H9 (cell line): ENCODE data around the gene ADCY4. TPM values are rescaled to one million over a fixed set of nuclear protein-coding genes. Genes with fewer than 3 reads are reported as not detected.

Experiments used
- DNase-seq: peaks from one replicate; pipeline ENCODE4 v3.0.0-alpha.2; 2017
- H2AFZ ChIP-seq: one replicate; pipeline ENCODE4 v1.6.1; 2013; ENCODE audit warnings: mild to moderate bottlenecking, low read length, control low read depth, moderate library complexity
- H2AK5ac ChIP-seq: 2 replicates; pipeline ENCODE4 v1.6.1; 2013; ENCODE audit warnings: low read length, control low read depth, mixed read lengths; ENCODE audit not compliant: insufficient read length
- H2BK120ac ChIP-seq: one replicate; pipeline ENCODE4 v1.6.1; 2013; ENCODE audit warnings: low read depth, mild to moderate bottlenecking, low read length, control low read depth, inconsistent platforms; ENCODE audit not compliant: poor library complexity, severe bottlenecking
- H2BK12ac ChIP-seq: 2 replicates; pipeline ENCODE4 v1.6.1; 2013; ENCODE audit warnings: low read length, control low read depth, mixed read lengths, low read depth; ENCODE audit not compliant: insufficient read length
- H2BK15ac ChIP-seq: 2 replicates; pipeline ENCODE4 v1.6.1; 2013; ENCODE audit warnings: low read depth, low read length, control low read depth
- H2BK20ac ChIP-seq: one replicate; pipeline ENCODE4 v1.6.1; 2013; ENCODE audit warnings: low read depth, mild to moderate bottlenecking, low read length, control low read depth, inconsistent platforms; ENCODE audit not compliant: poor library complexity, severe bottlenecking
- H2BK5ac ChIP-seq: 2 replicates; pipeline ENCODE4 v1.6.1; 2013; ENCODE audit warnings: low read length, control low read depth, mixed read lengths; ENCODE audit not compliant: insufficient read length
- H3K14ac ChIP-seq: 2 replicates; pipeline ENCODE4 v1.6.1; 2013; ENCODE audit warnings: low read length, control low read depth; ENCODE audit not compliant: insufficient read depth
- H3K18ac ChIP-seq: 2 replicates; pipeline ENCODE4 v1.6.1; 2013; ENCODE audit warnings: low read depth, mild to moderate bottlenecking, mixed read lengths, low read length, control low read depth; ENCODE audit not compliant: insufficient read length
- H3K23ac ChIP-seq: 2 replicates; pipeline ENCODE4 v1.6.1; 2013; ENCODE audit warnings: low read length, control low read depth, mixed read lengths, low read depth; ENCODE audit not compliant: insufficient read length
- H3K23me2 ChIP-seq: 2 replicates; pipeline ENCODE4 v1.6.1; 2013; ENCODE audit warnings: low read depth, mild to moderate bottlenecking, mixed read lengths, low read length, control low read depth; ENCODE audit not compliant: insufficient read length, poor library complexity, severe bottlenecking
- H3K27ac ChIP-seq: 2 replicates; pipeline ENCODE4 v1.5.1; 2013; ENCODE audit warnings: low read length, control low read depth, mixed read lengths, low read depth; ENCODE audit not compliant: insufficient read length
- H3K27me3 ChIP-seq: 2 replicates; pipeline ENCODE4 v1.6.1; 2013; ENCODE audit warnings: low read length, control low read depth, inconsistent platforms; ENCODE audit not compliant: insufficient read depth
- H3K4ac ChIP-seq: 2 replicates; pipeline ENCODE4 v1.6.1; 2013; ENCODE audit warnings: low read depth, mild to moderate bottlenecking, control low read depth, inconsistent platforms, low read length, moderate library complexity
- H3K4me1 ChIP-seq: 2 replicates; pipeline ENCODE4 v1.6.1; 2013; ENCODE audit warnings: low read length, control low read depth, inconsistent platforms; ENCODE audit not compliant: insufficient read depth
- H3K4me2 ChIP-seq: 2 replicates; pipeline ENCODE4 v1.6.1; 2013; ENCODE audit warnings: low read length, control low read depth, mixed read lengths; ENCODE audit not compliant: insufficient read length, insufficient read depth
- H3K56ac ChIP-seq: 2 replicates; pipeline ENCODE4 v1.6.1; 2013; ENCODE audit warnings: low read depth, mild to moderate bottlenecking, mixed read lengths, low read length, control low read depth; ENCODE audit not compliant: insufficient read length
- H3K79me1 ChIP-seq: 2 replicates; pipeline ENCODE4 v1.6.1; 2013; ENCODE audit warnings: low read depth, mild to moderate bottlenecking, moderate library complexity, low read length, control low read depth, inconsistent platforms; ENCODE audit not compliant: insufficient read depth, poor library complexity, severe bottlenecking
- H3K79me2 ChIP-seq: 2 replicates; pipeline ENCODE4 v1.6.1; 2013; ENCODE audit warnings: low read length, control low read depth, inconsistent platforms; ENCODE audit not compliant: insufficient read depth
- H3K9ac ChIP-seq: 2 replicates; pipeline ENCODE4 v1.6.1; 2013; ENCODE audit warnings: low read length, control low read depth, mixed read lengths; ENCODE audit not compliant: insufficient read length; ENCODE audit errors: extremely low read depth
- H3K9me3 ChIP-seq: one replicate; pipeline ENCODE4 v1.6.1; 2013; ENCODE audit warnings: low read depth, low read length, inconsistent platforms; ENCODE audit not compliant: control insufficient read depth
- H3T11ph ChIP-seq: one replicate; pipeline ENCODE4 v1.6.1; 2013; ENCODE audit warnings: mild to moderate bottlenecking, low read length, control low read depth, inconsistent platforms
- H4K20me1 ChIP-seq: one replicate; pipeline ENCODE4 v1.6.1; 2013; ENCODE audit not compliant: control insufficient read depth, insufficient read length, insufficient read depth
- H4K5ac ChIP-seq: 2 replicates; pipeline ENCODE4 v1.6.1; 2013; ENCODE audit warnings: low read depth, mild to moderate bottlenecking, mixed read lengths, low read length, control low read depth; ENCODE audit not compliant: insufficient read length
- H4K8ac ChIP-seq: replicated peaks from 2 replicates; pipeline ENCODE4 v1.6.1; 2013; ENCODE audit warnings: low read length, control low read depth, mixed read lengths, low read depth; ENCODE audit not compliant: insufficient read length
- H4K91ac ChIP-seq: 2 replicates; pipeline ENCODE4 v1.6.1; 2013; ENCODE audit warnings: low read depth, mild to moderate bottlenecking, moderate library complexity, mixed read lengths, low read length, control low read depth; ENCODE audit not compliant: insufficient read length
- H3K27ac Mint-ChIP-seq, 3 experiments: 2 replicates in 2 of 3; 3 replicates in 1 of 3; pipeline ENCODE4 v1.8.0; 2020 to 2021; ENCODE audit warnings: mixed read lengths in 3 of 3, mild to moderate bottlenecking in 1 of 3, moderate library complexity in 1 of 3
- H3K27me3 Mint-ChIP-seq: 2 replicates; pipeline ENCODE4 v1.8.0; 2021; ENCODE audit warnings: low read depth, mild to moderate bottlenecking, moderate library complexity, mixed read lengths
- H3K36me3 Mint-ChIP-seq, 3 experiments: 2 replicates in 2 of 3; 3 replicates in 1 of 3; pipeline ENCODE4 v1.8.0; 2020 to 2021; ENCODE audit warnings: low read depth in 3 of 3, mixed read lengths in 3 of 3; ENCODE audit not compliant: insufficient read depth in 1 of 3
- H3K4me1 Mint-ChIP-seq, 2 experiments: 2 replicates each; pipeline ENCODE4 v1.8.0; 2020; ENCODE audit warnings: mixed read lengths in 2 of 2
- H3K4me3 Mint-ChIP-seq, 2 experiments: 2 replicates in 1 of 2; 3 replicates in 1 of 2; pipeline ENCODE4 v1.8.0; 2020 to 2021; ENCODE audit warnings: mild to moderate bottlenecking in 2 of 2, mixed read lengths in 2 of 2, moderate library complexity in 1 of 2
- H3K9me3 Mint-ChIP-seq, 2 experiments: 2 replicates in 1 of 2; 3 replicates in 1 of 2; pipeline ENCODE4 v1.8.0; 2020; ENCODE audit warnings: mild to moderate bottlenecking in 2 of 2, mixed read lengths in 2 of 2, moderate library complexity in 1 of 2
- WGBS: extraction: QIAGEN DNeasy Blood & Tissue Kit; methylation state at CpG from one replicate; pipeline ENCODE4 v1.1.7; 2013; ENCODE audit warnings: missing lambda C conversion rate, low lambda C conversion rate, mixed read lengths; ENCODE audit not compliant: insufficient read length; ENCODE audit errors: extremely low coverage; 5-methylcytosine and 5-hydroxymethylcytosine counted together
- total RNA-seq: library from RNA; stranded (reverse); gene quantifications from 2 replicates; pipeline ENCODE4 v1.2.1, GENCODE V29; 2021
- TF ChIP-seq, protein P1 (sequence below): fragments of 200-600 bp; sonication (generic); conservative IDR thresholded peaks from 3 replicates; pipeline ENCODE4 v1.8.0; 2021; ENCODE audit warnings: antibody characterized with exemption, mild to moderate bottlenecking

Gene ADCY4
- total RNA-seq, 1 experiment from 2014 or later: 0.09 TPM

DNA sequence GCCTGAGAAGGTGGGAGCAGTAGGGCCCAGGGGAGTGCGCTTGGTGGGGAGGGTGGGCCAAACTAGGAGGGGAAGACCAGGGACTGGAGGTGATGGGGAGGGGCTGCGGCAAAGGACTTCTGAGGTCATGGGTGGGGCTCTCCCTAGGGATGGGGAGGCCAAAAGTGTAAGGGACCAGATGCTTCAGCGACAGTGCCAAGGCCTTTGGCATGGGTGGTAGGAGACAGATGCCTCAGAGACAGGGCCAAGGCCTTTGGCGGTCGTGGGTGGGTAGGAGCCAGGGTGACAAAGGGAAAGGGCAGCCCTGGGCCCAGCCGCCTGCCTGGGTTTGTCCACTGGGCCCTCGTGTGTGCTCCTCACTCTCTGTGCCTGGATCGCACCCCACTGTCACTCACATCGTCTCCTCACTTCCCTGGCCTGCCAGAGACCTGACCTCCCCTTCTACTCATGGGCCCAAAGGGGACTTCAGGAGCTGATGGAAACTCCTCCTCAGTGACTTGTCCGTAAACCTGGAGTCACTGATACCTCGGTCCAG is 50.3 kb downstream of the ADCY4 start:
- Histone ChIP-seq H2BK15ac (no peak overlapping the region), H3K79me1 (no peaks in the 10 kb centered on the region), H3K79me2 (no peaks in the 10 kb centered on the region), H4K91ac (no peak overlapping the region), H3K14ac (no peak overlapping the region; the same call in 1 of the 2 replicates), H3T11ph (no peak overlapping the region), H3K56ac (no peak overlapping the region), H3K9me3 (no peaks in the 10 kb centered on the region), H4K8ac (no peak overlapping the region), H2BK5ac (no peak overlapping the region), H3K4me2 (no peak overlapping the region), H2AK5ac (no peak overlapping the region), H3K4me1 (no peaks in the 10 kb centered on the region), H3K4ac (no peak overlapping the region), H3K18ac (no peak overlapping the region), H4K20me1 (no peaks in the 10 kb centered on the region), H2BK120ac (no peak overlapping the region), H3K23me2 (no peaks in the 10 kb centered on the region), H4K5ac (no peak overlapping the region), H2BK20ac (no peak overlapping the region), H2BK12ac (no peak overlapping the region), H3K27ac (no peak overlapping the region), H3K23ac (no peak overlapping the region), H2AFZ (no peak overlapping the region), H3K9ac (peak overlapping the region; percentile 9), H3K27me3 (no peaks in the 10 kb centered on the region)
- Mint-ChIP-seq H3K4me3 (no peak overlapping the region), H3K36me3 (no peaks in the 10 kb centered on the region), H3K9me3 (no peaks in the 10 kb centered on the region), H3K4me1 (peaks cover 2% of the 10 kb centered on the region in 2 experiments; a peak in 1 of 4 replicates), H3K27me3 (no peaks in the 10 kb centered on the region), H3K27ac (peak overlapping the region in 1 of 3 experiments; percentile 39; a peak in 1 of 7 replicates)
- DNase-seq: no peak
- TF ChIP-seq, protein P1, sequence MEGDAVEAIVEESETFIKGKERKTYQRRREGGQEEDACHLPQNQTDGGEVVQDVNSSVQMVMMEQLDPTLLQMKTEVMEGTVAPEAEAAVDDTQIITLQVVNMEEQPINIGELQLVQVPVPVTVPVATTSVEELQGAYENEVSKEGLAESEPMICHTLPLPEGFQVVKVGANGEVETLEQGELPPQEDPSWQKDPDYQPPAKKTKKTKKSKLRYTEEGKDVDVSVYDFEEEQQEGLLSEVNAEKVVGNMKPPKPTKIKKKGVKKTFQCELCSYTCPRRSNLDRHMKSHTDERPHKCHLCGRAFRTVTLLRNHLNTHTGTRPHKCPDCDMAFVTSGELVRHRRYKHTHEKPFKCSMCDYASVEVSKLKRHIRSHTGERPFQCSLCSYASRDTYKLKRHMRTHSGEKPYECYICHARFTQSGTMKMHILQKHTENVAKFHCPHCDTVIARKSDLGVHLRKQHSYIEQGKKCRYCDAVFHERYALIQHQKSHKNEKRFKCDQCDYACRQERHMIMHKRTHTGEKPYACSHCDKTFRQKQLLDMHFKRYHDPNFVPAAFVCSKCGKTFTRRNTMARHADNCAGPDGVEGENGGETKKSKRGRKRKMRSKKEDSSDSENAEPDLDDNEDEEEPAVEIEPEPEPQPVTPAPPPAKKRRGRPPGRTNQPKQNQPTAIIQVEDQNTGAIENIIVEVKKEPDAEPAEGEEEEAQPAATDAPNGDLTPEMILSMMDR: no peak
- WGBS: no CpG with 5 or more reads among the region's 11 CpGs
